GM21515 (cell line): ENCODE results near the gene FXYD4.
"Not testable (repeated sequence)": the region's sequence is repeated elsewhere in the genome, so short reads cannot be mapped to it uniquely, and the experiment has no call there.

Experiments
- ATAC-seq: cut with Tn5 transposase; IDR thresholded peaks from one replicate; pipeline ENCODE4 v1.9.1; 2021; ENCODE audit not compliant: unreplicated experiment

The FXYD4 gene, protein sequence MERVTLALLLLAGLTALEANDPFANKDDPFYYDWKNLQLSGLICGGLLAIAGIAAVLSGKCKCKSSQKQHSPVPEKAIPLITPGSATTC

DNA sequence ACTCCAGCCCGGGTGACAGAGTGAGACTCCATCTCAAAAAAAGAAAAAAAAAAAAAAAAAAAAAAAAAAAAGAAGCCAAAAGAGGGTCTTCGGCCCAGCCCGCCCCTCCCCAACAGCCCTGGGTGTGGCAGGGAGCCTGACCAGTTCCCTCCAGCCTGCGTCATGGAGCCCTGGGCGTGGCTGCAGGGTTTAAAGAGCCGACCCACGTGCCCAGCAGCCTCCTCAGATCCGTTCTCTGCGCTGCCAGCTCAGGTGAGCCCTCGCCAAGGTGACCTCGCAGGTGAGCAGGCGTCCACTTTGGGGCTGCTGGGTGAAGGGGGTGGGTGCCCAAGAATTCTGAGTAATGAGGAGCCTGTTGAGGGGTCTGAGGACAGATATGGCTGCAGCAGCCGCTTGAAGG, at the start of gene FXYD4:
TSS of gene FXYD4 (plus strand) at position 219 of the 400 bp plus-strand sequence. CDS start 2,111 bp downstream, outside the sequence.
- ATAC-seq = no peak

DNA sequence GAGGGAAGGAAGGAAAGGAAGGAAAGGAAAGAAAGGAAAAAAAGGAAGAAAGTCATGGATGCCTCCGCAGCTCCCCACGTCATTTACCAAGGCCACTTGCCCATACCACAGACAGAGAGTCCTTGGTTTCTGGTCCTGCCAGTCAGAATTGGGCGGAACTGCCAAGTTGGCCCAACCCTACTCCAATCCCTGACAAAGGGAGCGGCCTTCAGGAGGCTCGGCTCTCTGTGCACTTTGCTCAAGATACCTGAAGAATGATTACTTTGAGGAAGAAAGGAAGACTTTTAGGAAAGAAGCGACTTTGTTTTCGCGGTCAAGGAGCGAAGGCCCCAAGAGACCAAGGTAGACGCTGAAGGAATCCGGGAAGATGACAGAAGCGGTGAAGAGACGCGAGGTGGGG, 49.1 kb upstream of the FXYD4 start:
- no peak for ATAC-seq

DNA sequence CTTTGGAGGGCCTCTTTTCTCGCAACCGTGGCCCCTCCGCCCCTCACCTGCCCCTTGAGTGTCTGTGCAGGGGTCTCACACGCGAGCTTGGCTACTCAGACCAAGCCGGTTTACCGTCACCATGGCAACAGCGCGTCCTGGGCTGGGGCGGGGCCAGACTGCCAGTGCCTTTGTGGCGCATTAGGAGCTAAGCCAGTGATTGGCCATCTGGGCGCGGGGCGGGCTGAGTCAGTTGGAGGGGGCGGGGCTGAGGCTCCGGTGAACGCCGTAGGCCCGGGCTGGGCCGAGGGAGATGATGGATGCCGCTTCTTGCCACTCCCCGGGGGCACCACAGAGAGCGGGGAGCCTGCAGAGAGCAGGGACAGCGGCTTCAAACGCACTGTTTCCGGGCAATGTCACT, 48.7 kb upstream of the FXYD4 start:
- ATAC-seq = no peak

DNA sequence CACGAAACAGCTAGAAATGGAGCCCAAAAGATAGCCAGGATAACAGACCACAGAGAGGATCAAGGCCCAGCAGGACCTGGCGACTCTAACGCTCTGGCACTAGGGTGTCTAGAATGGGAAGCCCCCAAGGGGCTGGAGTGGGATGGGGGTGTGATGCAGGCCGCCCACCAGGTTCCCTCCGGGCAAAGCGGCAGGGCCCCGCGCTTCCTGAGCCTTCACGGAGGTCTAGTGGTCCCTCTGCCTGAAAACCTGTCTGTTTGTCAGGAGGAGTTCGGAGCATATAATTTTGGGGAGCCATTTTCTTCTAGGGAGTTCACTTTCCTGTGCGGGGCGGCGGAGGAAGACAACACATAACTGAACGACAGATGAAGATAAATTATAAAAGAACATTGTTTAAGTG, 48.2 kb upstream of the FXYD4 start:
- no peak for ATAC-seq

DNA sequence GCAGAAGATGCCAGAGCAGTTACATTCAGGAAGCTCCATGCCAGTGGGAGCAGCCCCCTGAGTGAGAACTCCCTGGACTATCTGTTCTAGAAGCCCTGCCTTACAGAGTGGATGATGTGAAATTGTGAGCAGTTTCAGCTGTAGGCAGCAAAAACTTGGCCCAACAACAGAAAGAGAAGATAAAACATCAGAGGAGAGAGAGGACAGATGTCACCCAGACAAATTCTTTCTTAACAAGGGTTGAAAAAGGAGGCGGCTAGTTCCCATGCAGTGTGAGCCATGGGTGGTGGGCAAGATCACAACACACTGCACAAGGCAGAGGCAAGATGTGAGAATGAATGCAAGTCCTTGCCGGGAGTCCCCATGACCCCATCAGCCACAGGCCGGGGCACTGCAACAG, 46.6 kb upstream of the FXYD4 start:
- ATAC-seq = no peak

DNA sequence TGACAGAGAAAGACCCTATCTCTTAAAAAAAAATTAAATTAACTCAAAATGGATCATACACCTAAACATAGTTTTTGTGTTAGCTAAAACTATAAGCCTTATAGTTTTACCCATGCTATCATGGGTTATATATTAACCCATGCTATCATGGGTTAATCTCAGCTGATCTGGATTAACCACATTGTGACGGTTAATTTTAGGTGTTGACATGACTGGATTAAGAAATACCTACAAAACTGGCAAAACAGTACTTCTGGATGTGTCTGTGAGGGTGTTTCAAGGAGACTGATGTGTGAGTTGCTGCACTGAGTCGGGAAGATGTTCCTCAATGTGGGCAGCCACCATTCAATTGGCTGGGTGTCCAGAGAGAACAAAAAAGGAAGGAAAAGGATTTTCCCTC, 44.3 kb upstream of the FXYD4 start:
- ATAC-seq = no peak

- ATAC-seq = no peak
Measured at GRCh38 chr10:43327986-43328385, 43.5 kb upstream of the FXYD4 start.

DNA sequence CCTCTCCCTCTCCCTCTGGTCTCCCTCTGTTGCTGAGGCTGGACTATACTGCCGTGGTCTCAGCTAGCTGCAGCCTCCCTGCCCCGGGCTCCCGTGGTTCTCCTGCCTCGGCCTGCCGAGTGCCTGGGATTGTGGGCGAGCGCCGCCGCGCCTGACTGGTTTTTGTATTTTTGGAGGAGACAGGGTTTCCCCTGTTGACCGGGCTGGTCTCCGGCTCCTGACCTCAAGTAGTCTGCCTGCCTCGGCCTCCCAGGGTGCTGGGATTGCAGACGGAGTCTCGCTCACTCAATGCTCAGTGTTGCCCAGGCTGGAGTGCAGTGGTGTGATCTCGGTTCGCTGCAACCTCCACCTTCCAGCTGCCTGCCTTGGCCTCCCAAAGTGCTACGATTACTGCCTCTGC, 42.6 kb upstream of the FXYD4 start:
- not testable (repeated sequence) for ATAC-seq

DNA sequence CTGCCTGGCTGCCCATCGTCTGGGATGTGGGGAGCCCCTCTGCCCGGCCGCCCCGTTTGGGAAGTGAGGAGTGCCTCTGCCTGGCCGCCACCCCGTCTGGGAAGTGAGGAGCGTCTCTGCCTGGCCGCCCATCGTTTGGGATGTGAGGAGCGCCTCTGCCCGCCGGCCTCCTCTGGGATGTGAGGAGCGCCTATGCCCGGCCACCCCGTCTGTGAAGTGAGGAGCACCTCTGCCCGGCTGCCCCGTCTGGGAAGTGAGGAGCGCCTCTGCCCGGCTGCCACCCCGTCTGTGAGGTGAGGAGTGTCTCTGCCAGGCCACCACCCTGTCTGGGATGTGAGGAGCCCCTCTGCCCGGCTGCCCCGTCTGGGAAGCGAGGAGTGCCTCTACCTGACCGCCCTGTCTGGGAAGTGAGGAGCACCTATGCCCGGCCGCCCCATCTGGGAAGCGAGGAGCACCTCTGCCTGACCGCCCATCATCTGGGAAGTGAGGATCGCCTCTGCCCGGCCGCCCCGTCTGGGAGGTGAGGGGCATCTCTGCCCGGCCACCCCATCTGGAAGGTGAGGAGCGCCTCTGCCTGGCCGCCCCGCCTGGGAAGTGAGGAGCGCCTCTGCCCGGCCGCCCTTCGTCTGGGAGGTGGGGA, 42.1 kb upstream of the FXYD4 start:
- not testable (repeated sequence) for ATAC-seq

DNA sequence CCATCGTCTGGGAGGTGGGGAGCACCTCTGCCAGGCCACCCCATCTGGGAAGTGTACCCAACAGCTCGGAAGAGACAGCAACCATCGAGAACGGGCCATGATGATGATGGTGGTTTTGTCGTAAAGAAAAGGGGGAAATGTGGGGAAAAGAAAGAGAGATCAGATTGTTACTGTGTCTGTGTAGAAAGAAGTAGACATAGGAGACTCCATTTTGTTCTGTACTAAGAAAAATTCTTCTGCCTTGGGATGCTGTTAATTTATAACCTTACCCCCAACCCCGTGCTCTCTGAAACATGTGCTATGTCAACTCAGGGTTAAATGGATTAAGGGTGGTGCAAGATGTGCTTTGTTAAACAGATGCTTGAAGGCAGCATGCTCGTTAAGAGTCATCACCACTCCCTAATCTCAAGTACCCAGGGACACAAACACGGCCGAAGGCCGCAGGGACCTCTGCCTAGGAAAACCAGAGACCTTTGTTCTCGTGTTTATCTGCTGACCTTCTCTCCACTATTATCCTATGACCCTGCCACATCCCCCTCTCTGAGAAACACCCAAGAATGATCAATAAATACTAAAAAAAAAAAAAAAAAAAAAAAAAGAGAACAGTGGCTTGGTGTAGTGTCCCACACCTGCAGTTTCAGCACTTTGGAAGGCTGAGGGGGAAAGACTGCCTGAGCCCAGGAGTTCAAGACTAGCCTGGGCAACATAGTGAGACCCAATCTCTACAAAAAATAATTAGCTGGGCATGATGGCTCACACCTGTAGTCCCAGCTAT, 41.2 kb upstream of the FXYD4 start:
- ATAC-seq = not testable (repeated sequence)

GRCh38 chr10:43330824-43331127, 40.7 kb upstream of the FXYD4 start:
- not testable (repeated sequence) for ATAC-seq

DNA sequence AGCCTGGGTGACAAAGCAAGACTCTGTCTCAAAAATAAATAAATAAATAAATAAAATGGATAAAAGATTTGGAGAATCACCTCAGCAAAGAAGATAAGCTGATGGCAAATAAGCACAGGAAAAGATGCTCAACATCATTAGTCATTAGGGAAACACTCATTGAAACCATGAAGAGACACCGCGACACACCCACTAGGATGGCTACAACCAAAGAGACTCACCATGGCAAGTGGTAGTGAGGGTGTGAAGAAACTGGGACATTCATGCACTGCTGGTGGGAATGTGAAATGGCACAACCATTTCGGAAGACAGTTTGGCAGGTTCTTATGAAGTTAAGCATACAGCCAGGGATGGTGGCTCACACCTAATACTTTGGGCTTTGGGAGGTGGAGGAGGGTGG, 37.8 kb upstream of the FXYD4 start:
- ATAC-seq = no peak

GRCh38 chr10:43336061-43336460, 35.4 kb upstream of the FXYD4 start:
- ATAC-seq = no peak

- no peak for ATAC-seq
Measured at GRCh38 chr10:43336641-43337318, 34.7 kb upstream of the FXYD4 start.

GRCh38 chr10:43337536-43337935, 33.9 kb upstream of the FXYD4 start:
- not testable (repeated sequence) for ATAC-seq

- no peak for ATAC-seq
Measured at GRCh38 chr10:43338117-43338516, 33.3 kb upstream of the FXYD4 start.

GRCh38 chr10:43339136-43339535, 32.3 kb upstream of the FXYD4 start:
- no peak for ATAC-seq

GRCh38 chr10:43340101-43340500, 31.3 kb upstream of the FXYD4 start:
- ATAC-seq = no peak

DNA sequence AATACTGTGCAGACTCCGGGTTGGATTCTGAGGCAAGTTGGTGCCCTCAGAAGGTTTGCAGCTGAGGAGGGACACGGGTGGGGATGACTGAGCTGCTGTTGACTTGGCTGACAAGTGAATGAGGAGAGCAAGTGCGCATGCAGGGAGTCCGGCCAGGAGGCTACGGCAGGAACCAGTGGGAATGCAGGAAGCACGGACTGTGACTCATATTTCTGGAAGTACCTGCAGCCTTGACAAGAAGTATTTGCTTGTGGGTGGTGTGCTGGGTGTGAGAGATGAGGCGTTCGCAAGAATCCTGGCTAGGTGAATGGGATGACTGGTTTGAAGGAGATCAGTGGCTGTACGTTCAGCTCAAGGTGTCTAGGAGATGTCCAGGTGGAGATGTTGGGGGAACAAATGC, 30.8 kb upstream of the FXYD4 start:
- ATAC-seq = no peak

GRCh38 chr10:43341450-43341849, 30.0 kb upstream of the FXYD4 start:
- ATAC-seq = no peak

DNA sequence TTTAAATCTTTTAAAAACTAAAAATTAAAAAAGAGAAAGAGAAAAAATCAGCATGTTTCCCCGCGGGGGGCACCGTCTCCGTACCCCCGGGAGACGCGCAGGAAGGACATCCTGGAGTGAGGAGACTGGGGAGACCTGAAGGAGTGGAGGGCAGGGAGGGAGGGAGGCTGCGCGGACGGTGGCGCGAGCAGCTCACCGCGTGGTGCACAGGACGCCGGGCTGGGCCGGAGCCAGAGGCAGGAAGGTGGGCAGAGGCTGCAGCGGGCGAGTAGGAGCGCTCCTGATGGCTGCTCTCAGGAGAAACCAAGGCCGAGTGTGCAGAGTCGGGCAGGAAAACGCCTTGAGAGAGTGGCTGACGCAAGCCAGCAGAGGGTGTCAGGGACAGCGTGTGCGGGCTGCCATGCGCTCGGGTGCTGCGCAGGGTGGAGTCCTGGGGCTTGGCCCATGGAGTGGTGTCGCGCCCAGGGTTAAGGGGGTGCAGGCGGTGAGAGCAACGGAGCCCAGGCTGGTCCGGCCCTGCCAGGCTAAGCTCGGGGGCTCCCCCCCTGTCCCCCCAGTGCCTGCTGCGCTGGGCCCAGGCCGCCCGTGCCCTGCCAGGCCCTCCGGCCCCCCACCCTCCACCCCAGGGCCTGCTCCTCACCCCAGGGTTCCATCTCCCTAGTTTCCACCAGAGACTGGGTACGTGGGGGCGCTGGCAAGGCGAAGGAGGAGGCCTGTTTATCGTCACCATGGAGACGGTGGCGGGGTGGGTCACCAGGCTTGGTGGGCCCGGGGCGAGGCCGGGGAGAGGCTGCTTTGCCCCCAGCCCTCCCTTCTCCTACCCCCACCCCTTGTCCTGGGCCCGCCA, 28.9 kb upstream of the FXYD4 start:
- ATAC-seq = no peak
